Measurements from ENCODE around the gene ZNF19.

DNA sequence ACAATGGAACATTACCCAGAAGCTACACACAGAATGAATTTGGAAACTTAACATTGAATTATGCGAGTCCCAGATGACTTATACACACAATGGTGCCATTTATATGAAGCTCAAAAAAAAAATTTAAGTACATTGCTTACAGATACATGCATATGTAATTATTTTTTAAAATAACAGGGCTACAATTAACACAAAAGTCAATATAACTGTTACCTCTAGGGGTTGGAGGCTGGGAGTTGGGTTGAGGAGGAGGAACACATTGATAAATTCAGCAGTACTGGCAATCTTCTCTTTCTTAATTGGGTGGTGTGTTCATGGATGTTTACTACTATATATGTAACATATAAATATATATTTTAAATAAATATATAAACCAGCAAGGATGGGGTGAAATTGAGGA is 28.2 kb downstream of the ZNF19 start:
- TF ChIP-seq, protein P1, sequence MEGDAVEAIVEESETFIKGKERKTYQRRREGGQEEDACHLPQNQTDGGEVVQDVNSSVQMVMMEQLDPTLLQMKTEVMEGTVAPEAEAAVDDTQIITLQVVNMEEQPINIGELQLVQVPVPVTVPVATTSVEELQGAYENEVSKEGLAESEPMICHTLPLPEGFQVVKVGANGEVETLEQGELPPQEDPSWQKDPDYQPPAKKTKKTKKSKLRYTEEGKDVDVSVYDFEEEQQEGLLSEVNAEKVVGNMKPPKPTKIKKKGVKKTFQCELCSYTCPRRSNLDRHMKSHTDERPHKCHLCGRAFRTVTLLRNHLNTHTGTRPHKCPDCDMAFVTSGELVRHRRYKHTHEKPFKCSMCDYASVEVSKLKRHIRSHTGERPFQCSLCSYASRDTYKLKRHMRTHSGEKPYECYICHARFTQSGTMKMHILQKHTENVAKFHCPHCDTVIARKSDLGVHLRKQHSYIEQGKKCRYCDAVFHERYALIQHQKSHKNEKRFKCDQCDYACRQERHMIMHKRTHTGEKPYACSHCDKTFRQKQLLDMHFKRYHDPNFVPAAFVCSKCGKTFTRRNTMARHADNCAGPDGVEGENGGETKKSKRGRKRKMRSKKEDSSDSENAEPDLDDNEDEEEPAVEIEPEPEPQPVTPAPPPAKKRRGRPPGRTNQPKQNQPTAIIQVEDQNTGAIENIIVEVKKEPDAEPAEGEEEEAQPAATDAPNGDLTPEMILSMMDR (IDR thresholded peaks at IDR 0.05; ENCODE audit: insufficient read depth, low read length, poor library complexity, severe bottlenecking), result no peak
- TF ChIP-seq EZH2phosphoT487 (conservative IDR thresholded peaks at IDR 0.05; ENCODE audit: low read length), result no peak

Measured in SU-DHL-6 (cell line).